ENCODE data around the gene TAB2.
A peak's percentile ranks its signal among the peaks of the same experiment; 100 is the strongest.

The TAB2 gene

DNA sequence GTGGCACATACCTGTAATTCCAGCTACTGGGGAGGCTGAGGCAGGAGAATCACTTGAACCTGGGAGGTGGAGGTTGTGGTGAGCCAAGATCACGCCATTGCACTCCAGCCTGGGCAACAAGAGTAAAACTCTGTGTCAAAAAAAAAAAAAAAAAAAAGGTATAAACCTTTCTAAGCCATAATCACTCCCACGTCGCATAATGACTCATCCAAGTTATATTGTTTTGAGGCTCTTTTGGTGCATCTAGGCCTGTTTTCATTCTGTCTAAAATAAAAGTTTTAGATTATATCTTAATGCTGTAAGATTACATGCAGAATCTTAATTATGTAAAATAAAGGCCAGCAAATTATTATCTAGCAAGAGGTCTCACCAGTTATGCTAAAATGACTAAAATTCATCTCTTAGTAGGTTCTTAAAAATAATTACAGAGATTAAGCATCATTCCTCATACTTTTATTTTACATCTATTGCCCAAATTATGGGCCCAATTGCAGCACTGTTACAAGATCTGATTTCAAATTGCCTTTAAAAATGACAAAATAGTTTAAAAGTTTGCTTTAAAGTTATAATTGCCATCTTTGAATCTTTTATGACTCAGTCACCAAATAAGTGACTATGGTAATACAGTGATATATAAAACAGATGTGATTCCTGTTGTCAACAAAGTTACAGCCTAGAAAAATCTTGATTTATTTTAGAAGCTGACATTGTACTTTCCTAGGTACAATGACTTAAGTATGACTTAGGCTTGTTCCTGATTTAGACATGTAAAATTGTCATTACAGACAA, 72.2 kb downstream of the TAB2 start:
- Mint-ChIP-seq H3K36me3 (peaks cover 38% of the 10 kb centered on the region), H3K27me3 (no peaks in the 10 kb centered on the region), H3K4me3 (peak overlapping the region; percentile 15), H3K27ac (peak overlapping the region; percentile 58), H3K4me1 (ENCODE audit: low read depth) (peaks cover 74% of the 10 kb centered on the region), H3K9me3 (ENCODE audit: low read depth) (peaks cover 14% of the 10 kb centered on the region)

DNA sequence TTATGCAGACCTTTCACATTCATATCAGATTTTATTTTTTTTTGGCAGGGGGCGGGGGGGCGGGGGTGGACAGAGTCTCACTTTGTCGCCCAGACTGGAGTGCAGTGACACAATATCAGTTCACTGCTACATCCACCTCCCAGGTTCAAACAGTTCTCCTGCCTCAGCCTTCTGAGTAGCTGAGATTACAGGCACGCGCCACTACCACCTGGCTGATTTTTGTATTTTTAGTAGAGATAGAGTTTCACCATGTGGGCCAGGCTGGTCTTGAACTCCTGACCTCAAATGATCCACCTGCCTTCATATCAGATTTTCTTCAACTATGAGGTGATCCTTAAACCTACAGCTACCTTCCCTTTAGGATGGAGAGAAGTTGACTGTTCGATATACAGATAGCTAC, 74.6 kb downstream of the TAB2 start:
- peak overlapping the region; percentile 86 for H3K27ac Mint-ChIP-seq
- H3K9me3 Mint-ChIP-seq (ENCODE audit: low read depth): peaks cover under 1% of the 10 kb centered on the region
- H3K36me3 Mint-ChIP-seq: peaks cover 31% of the 10 kb centered on the region
- H3K4me1 Mint-ChIP-seq (ENCODE audit: low read depth): peaks cover 72% of the 10 kb centered on the region
- H3K27me3 Mint-ChIP-seq: no peaks in the 10 kb centered on the region
- H3K4me3 Mint-ChIP-seq: no peak overlapping the region

DNA sequence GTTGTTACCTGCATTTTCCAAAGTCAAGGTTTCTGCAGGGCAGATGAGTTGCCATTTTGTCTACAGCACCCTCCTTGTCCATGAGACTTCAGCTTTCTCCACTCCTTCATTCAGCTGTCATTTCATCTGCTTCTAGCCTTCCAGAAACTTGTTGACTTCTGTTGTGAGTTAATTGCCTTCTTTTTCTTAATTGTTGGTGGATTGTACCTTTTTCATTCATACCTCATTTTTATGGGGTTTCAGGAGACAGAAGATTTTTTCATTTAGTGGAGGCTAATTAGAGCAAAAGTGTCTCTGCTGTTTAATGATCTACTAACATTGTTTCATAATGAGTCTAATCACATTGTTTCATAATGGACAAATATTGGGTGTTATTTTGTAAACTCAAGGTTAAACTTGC, 75.0 kb downstream of the TAB2 start:
- peak overlapping the region; percentile 17 for H3K4me3 Mint-ChIP-seq
- H3K4me1 Mint-ChIP-seq (ENCODE audit: low read depth): peaks cover 72% of the 10 kb centered on the region
- peak overlapping the region; percentile 86 for H3K27ac Mint-ChIP-seq
- no peaks in the 10 kb centered on the region for H3K27me3 Mint-ChIP-seq
- H3K36me3 Mint-ChIP-seq: peaks cover 31% of the 10 kb centered on the region
- no peaks in the 10 kb centered on the region for H3K9me3 Mint-ChIP-seq (ENCODE audit: low read depth)

DNA sequence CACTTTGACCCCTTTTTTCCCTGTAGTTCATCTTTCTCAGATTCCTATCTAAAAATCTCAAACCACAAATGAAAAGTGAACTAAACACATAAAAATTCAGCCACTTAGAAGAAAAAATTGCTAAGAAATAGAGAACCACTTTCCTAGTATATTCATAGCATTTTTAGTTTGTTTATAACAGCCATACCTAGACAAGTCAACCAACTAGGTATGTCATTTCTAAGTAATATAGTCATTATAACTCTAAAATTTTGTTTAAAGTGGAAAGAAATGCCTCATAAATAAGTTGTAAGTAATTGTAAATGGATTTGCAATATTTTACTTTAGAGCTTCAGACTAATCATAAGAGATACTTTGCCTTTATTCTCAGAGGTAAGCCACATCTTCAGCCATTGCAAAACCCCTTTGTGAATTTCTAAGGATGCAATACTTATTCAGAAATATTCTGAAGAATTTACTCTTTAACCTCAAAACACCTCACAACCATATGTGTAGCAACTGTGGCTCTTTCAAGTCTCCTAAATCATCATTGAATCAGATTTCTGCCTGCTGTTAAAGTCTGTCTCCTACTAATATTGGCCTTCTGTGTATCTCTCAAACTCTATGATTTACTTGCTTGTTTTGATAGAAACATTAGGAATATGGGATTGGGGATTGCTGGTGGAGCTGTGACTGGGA, 75.6 kb downstream of the TAB2 start:
- Mint-ChIP-seq H3K27ac (peak overlapping the region; percentile 86), H3K4me3 (peak overlapping the region; percentile 45), H3K9me3 (ENCODE audit: low read depth) (no peaks in the 10 kb centered on the region)

DNA sequence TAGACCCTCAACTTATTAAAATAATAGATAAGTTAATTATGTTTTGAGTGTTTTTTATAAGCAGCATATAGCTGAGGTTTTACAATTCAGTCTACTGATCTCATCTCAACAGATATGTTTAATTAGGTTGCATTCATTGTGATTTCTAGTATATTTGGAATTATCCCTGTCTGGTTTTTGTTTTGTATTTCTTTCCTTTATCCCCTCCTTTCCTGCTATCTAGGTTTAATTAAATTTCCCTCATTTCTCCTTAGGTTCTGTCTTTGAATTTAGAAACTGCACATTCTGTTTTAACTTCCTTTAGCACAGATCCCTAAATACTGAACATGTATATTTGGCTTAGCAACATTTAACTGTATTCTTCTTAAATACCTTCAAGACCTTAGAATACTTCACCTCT, 77.7 kb downstream of the TAB2 start:
- H3K36me3 Mint-ChIP-seq: peaks cover 37% of the 10 kb centered on the region
- H3K27ac Mint-ChIP-seq: peak overlapping the region; percentile 51
- H3K27me3 Mint-ChIP-seq: no peaks in the 10 kb centered on the region
- H3K4me3 Mint-ChIP-seq: no peak overlapping the region
- no peaks in the 10 kb centered on the region for H3K9me3 Mint-ChIP-seq (ENCODE audit: low read depth)
- peaks cover 59% of the 10 kb centered on the region for H3K4me1 Mint-ChIP-seq (ENCODE audit: low read depth)

More for the DNA sequence above, 75.6 kb downstream of the TAB2 start:
- peaks cover 70% of the 10 kb centered on the region for H3K4me1 Mint-ChIP-seq (ENCODE audit: low read depth)
- peaks cover 35% of the 10 kb centered on the region for H3K36me3 Mint-ChIP-seq
- H3K27me3 Mint-ChIP-seq: no peaks in the 10 kb centered on the region

DNA sequence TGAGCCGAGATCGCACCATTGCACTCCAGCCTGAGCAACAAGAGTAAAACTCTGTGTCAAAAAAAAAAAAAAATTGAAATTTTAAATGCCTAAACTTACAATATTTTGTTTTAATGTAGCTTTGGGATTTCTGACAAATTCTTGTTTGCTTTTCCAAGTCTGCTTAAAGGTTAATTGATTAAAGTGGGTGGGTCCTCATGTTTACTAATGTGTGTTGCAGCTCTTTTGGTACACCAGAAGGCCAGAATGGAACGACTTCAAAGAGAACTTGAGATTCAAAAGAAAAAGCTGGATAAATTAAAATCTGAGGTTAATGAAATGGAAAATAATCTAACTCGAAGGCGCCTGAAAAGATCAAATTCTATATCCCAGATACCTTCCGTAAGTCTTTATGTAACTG, 79.9 kb downstream of the TAB2 start:
- peaks cover 44% of the 10 kb centered on the region for H3K4me1 Mint-ChIP-seq (ENCODE audit: low read depth)
- peaks cover 36% of the 10 kb centered on the region for H3K36me3 Mint-ChIP-seq
- H3K27ac Mint-ChIP-seq: peak overlapping the region; percentile 61
- no peak overlapping the region for H3K4me3 Mint-ChIP-seq
- no peaks in the 10 kb centered on the region for H3K27me3 Mint-ChIP-seq
- H3K9me3 Mint-ChIP-seq (ENCODE audit: low read depth): no peaks in the 10 kb centered on the region

DNA sequence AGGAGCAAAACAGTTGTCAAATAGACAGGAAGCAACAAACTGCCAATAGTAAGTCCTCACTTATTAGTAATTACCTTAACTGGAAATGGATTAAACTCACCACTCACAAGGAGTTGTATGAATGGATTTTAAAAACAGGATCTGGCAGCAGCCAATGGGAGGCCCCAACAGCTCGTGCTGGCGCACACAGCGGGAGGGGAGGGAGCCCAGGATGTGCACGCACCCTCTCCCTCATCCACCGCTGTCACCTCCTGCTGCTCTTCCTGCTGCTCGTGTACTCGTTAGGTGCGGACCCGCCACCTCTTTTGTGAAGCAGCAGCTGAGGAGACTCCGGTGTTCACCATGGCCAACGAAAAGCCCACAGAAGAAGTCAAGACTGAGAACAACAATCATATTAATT, 82.5 kb downstream of the TAB2 start, which contains the start of gene SUMO4:
Gene SUMO4, plus strand, starts transcription at position 213 of the 400 bp plus-strand sequence. Its CDS starts 130 bp downstream, at position 343.
- H3K4me1 Mint-ChIP-seq (ENCODE audit: low read depth): peaks cover 24% of the 10 kb centered on the region

DNA sequence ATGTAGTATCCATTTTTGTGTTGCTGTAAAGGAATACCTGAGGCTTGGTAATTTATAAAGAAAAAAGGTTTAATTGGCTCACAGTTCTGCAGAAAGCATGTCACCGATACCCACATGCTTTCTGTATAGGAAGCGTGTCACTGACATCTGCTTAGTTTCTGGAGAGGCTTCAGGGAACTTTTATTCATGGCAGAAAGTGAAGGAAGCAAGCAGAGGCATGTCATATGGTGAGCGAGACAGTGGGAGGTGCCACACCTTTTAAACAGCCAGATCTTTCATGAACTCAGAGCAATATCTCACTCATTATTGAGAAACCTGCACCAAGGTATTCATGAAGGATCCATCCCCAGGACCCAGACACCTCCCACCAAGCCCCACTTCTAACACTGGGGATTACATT, 86.0 kb downstream of the TAB2 start:
- H3K4me3 Mint-ChIP-seq: no peak overlapping the region
- H3K9me3 Mint-ChIP-seq (ENCODE audit: low read depth): no peaks in the 10 kb centered on the region
- peak overlapping the region; percentile 0 for H3K27ac Mint-ChIP-seq
- peaks cover 29% of the 10 kb centered on the region for H3K36me3 Mint-ChIP-seq
- H3K4me1 Mint-ChIP-seq (ENCODE audit: low read depth): peaks cover 17% of the 10 kb centered on the region
- H3K27me3 Mint-ChIP-seq: no peaks in the 10 kb centered on the region

More for the DNA sequence above, 82.5 kb downstream of the TAB2 start, which contains the start of gene SUMO4:
- Mint-ChIP-seq H3K36me3 (peaks cover 36% of the 10 kb centered on the region), H3K27ac (peak within 1 kb of the TSS; percentile 46), H3K4me3 (no peak within 1 kb of the TSS), H3K9me3 (ENCODE audit: low read depth) (no peaks in the 10 kb centered on the region), H3K27me3 (no peaks in the 10 kb centered on the region)

DNA sequence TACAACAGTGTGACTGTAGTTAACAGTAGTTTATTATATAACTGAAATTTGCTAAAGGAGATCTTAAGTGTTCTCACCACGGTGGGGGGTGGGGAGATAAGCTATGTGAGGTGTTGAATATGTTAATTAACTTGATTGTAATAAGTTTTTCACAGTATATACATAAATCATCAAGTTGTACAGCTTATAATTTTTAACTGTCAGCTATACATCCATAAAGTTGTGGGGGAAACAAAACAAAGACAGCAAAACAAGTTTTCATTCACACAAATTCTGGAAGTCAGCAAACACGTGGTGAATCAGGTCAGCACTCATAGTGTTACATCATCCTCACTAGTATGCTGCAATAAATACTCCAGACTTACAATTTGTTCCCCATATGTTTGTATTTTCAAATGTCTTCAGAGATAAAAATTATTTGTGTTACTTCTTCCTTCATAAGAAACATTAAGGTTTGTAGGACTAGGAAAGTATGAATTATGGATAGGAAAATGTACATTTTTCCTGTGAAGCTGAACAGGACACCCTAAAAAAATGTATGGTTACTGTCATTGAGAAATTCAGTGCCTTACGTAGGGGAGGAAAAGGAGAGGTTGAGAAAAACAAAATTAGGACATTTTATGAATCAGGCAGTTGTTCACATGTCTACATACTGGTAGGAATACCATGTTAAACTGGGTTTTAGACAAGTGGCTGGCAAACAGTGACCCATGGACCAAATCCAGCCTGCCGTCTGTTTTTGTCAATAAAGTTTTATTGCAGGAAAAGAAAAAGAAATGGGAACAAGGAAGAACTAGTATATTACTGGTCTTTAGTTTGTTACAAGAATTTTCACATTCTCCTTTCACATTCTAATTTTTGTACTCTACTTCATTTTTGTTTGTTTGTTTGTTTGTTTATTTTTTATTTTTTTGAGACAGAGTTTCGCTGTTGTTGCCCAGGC, 88.6 kb downstream of the TAB2 start:
- Mint-ChIP-seq H3K27me3 (no peaks in the 10 kb centered on the region), H3K4me3 (no peak overlapping the region), H3K9me3 (ENCODE audit: low read depth) (no peaks in the 10 kb centered on the region), H3K4me1 (ENCODE audit: low read depth) (peaks cover 22% of the 10 kb centered on the region), H3K36me3 (peaks cover 23% of the 10 kb centered on the region), H3K27ac (peak overlapping the region; percentile 88)

DNA sequence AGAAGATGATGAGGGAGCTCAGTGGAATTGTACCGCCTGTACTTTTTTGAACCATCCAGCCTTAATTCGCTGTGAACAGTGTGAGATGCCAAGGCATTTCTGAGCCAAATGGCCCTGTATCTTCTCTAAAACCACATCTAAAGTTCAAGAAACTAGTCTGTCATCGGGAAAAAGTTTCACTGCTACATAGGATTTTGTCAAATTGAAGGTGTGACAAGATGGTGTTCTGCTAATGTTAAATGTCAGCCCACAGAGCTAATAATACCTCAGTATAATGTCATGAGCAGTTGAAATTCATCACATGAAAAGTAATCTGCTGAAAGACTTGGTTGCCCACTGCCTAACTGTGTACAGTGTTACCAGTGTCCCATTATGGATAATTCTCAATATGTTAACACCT, 92.1 kb downstream of the TAB2 start:
- Mint-ChIP-seq H3K36me3 (peaks cover 17% of the 10 kb centered on the region), H3K27me3 (no peaks in the 10 kb centered on the region), H3K9me3 (ENCODE audit: low read depth) (peaks cover 1% of the 10 kb centered on the region), H3K4me3 (no peak overlapping the region), H3K27ac (peak overlapping the region; percentile 64), H3K4me1 (ENCODE audit: low read depth) (peaks cover 20% of the 10 kb centered on the region)

DNA sequence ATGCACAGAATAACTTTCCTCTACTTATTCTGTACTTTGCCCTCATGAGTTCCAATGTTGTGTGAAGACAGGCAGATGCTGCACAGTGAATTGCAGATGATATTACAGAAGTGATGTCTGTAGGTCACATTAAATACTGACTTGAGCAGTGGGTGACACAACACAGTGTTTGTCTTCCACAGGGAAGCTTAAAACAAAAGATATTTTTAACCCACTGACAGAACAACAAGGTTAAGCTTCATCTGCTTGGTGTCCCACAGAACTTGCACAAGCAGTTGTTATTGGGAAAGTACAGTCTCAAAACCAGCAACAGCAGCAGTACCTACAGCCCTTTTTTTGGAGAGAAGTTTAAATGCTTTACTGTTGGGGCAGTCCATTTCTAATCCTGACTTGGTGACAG, 93.0 kb downstream of the TAB2 start:
- H3K4me3 Mint-ChIP-seq: no peak overlapping the region
- peaks cover 16% of the 10 kb centered on the region for H3K4me1 Mint-ChIP-seq (ENCODE audit: low read depth)
- peak overlapping the region; percentile 64 for H3K27ac Mint-ChIP-seq
- peaks cover 7% of the 10 kb centered on the region for H3K9me3 Mint-ChIP-seq (ENCODE audit: low read depth)
- peaks cover 19% of the 10 kb centered on the region for H3K36me3 Mint-ChIP-seq
- H3K27me3 Mint-ChIP-seq: no peaks in the 10 kb centered on the region

DNA sequence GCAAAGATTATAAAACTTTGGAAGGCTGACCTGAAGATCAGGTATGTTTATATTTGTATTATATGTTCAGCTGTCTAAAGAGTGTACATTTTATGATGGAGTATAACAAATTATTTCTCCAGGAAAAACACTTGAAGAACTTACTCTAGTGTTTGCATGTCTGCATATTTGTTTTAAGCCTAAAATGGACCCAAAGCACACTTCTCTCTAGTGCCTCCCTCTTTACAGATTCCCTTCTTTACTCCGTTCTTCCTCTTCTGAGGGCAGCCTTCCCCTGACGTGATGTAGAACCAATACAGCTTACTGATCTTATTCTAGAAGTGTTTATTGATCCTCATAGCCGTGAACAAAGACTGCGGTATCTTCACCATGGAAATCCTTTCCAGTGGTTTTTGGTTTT, 96.5 kb downstream of the TAB2 start:
- Mint-ChIP-seq H3K27me3 (no peaks in the 10 kb centered on the region), H3K36me3 (peaks cover 23% of the 10 kb centered on the region), H3K4me3 (no peak overlapping the region), H3K27ac (peak overlapping the region; percentile 78), H3K4me1 (ENCODE audit: low read depth) (peaks cover 14% of the 10 kb centered on the region), H3K9me3 (ENCODE audit: low read depth) (peaks cover 14% of the 10 kb centered on the region)

DNA sequence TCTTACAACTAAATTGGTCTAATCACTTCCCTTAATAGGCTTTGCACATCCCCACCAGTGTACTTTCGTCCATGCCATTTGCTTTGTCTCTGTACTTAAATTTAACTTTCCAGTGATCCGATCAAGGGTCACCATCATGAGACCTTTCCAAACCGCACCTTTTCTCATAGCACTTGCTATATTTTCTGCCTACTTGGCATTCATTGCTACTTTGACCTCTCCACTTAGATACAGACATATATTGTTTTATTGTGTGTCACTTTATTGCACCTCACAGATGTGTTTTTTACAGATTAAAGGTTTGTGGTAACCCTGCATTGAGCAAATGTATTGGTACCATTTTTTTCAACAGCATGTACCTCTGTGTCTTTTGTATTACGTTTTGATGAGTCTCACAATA, 97.3 kb downstream of the TAB2 start:
- Mint-ChIP-seq H3K4me1 (ENCODE audit: low read depth) (peaks cover 9% of the 10 kb centered on the region), H3K36me3 (peaks cover 20% of the 10 kb centered on the region), H3K9me3 (ENCODE audit: low read depth) (peaks cover 14% of the 10 kb centered on the region), H3K27me3 (no peaks in the 10 kb centered on the region), H3K27ac (peak overlapping the region; percentile 42), H3K4me3 (no peak overlapping the region)

DNA sequence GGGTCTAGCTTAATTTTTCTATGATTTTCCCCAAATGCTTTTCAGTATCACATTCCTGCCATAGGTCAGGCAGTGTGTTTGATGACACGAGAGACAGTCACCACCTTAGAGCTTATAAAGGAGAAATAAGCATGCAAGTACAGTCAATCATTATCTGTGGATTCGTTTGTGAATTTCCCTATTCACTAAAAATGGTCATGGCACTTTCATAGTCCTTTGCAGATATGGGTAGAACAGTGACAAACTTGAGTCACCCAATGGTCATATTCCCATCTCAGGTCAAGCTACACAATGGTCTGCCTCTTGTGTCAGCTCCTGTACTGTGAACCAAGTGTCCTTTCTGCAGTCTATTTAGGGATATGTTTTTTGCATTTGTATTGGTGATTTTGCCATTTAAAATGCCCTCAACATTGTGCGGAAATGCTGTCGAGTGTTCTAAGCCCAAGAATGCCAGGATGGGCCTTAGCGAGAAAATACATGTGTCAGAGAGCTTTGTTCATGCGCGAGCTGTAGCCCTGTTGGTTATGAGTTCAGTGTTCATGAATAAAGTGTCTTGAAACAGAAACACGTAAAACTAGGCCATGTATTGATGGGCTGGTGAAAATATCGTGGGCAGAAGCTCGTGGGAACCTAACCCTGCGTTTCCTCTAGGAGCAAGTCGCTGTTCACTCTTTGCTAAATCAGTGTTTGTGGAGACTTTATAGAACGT, 102.3 kb downstream of the TAB2 start:
- no peaks in the 10 kb centered on the region for H3K27me3 Mint-ChIP-seq
- H3K4me3 Mint-ChIP-seq: no peak overlapping the region
- peaks cover 8% of the 10 kb centered on the region for H3K36me3 Mint-ChIP-seq
- peaks cover 10% of the 10 kb centered on the region for H3K4me1 Mint-ChIP-seq (ENCODE audit: low read depth)
- H3K9me3 Mint-ChIP-seq (ENCODE audit: low read depth): peaks cover 10% of the 10 kb centered on the region
- no peak overlapping the region for H3K27ac Mint-ChIP-seq

Data from activated naive CD8-positive, alpha-beta T cell (primary cell).